ENCODE measurements around the gene HS3ST3B1.

HS3ST3B1 gene

GRCh38 chr17:14308965-14309879 is 8.3 kb downstream of the HS3ST3B1 start:
- TF ChIP-seq ZFX (IDR thresholded peaks at IDR 0.05), result no peak
- TF ChIP-seq CTCF (conservative IDR thresholded peaks at IDR 0.05), result no peak
- H3K27ac ChIP-seq, result peak overlapping the region; percentile 71

- no peak overlapping the region; the same call in 1 of the 2 replicates for H3K27ac ChIP-seq
- no peak for TF ChIP-seq ZFX (IDR thresholded peaks at IDR 0.05)
- TF ChIP-seq CTCF (conservative IDR thresholded peaks at IDR 0.05), result no peak
These were observed 9.2 kb downstream of the HS3ST3B1 start for GRCh38 chr17:14310101-14310500.

GRCh38 chr17:14310605-14311004 is 9.7 kb downstream of the HS3ST3B1 start:
- no peak for TF ChIP-seq ZFX (IDR thresholded peaks at IDR 0.05)
- TF ChIP-seq CTCF (conservative IDR thresholded peaks at IDR 0.05), result no peak
- H3K27ac ChIP-seq, result no peak overlapping the region

- TF ChIP-seq ZFX (IDR thresholded peaks at IDR 0.05) (no peak), CTCF (conservative IDR thresholded peaks at IDR 0.05) (no peak)
- no peak overlapping the region for H3K27ac ChIP-seq
These were observed 10.4 kb downstream of the HS3ST3B1 start for GRCh38 chr17:14311186-14311705.

GRCh38 chr17:14311981-14312380 is 11.1 kb downstream of the HS3ST3B1 start:
- no peak overlapping the region for H3K27ac ChIP-seq
- TF ChIP-seq CTCF (conservative IDR thresholded peaks at IDR 0.05) (no peak), ZFX (IDR thresholded peaks at IDR 0.05) (no peak)

GRCh38 chr17:14312522-14312921 is 11.6 kb downstream of the HS3ST3B1 start:
- H3K27ac ChIP-seq, result no peak overlapping the region
- TF ChIP-seq ZFX (IDR thresholded peaks at IDR 0.05) (no peak), CTCF (conservative IDR thresholded peaks at IDR 0.05) (no peak)

- TF ChIP-seq CTCF (conservative IDR thresholded peaks at IDR 0.05), result no peak
- no peak for TF ChIP-seq ZFX (IDR thresholded peaks at IDR 0.05)
- no peak overlapping the region for H3K27ac ChIP-seq
These were observed 15.4 kb downstream of the HS3ST3B1 start for GRCh38 chr17:14316126-14316832.

All from C4-2B (cell line).